ENCODE results near the gene CLK2. TPM values are rescaled to one million over a fixed set of nuclear protein-coding genes. Genes with fewer than 3 reads are reported as not detected.

The CLK2 gene
- total RNA-seq, 2 experiments from 2014 or later: 110 to 112 TPM

DNA sequence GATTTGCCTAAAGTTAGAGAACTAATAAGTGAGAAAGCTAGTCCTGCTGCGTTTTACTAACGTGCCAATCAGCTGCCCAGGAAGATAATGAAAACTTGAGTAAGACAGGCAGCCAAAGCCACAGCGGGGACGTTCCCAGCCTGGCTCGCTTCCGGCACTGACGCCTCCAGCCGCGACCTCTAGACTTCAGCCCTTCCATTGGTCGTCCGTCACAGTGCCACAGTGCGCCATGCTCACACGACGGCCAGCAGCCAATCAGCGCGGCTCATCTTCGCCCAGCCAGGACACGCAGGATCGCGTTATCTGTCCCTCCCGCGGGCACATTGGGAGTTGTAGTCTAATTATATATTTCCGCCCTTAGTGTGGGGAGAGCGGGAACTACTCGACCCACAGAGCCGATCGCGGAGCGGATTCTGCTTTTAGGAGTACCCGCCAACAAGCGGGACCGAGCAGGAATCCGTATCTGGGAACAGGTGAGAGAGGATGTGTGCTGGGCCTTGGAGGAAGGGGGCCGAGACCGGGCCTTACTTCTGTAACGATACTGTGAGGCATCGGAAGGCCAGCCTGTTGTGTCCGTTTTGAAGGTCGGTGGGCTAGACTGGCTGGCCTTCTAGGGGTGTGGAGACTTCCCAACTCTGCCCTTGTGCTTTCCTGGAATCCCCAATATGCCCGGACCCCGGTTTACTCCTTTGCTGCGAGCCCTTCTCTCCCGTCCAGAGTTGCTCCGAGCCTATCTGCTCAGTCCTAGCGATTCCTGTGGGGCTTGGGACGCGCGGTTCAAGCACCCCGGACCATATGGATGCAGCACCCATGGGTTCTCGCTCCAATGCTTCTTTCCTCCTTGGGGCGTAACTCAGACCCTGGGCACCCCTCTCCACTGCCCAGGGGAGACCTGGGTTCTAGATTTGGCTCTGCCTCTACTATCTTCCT is 35.5 kb upstream of the CLK2 start, which contains the start of gene FDPS:
TSS of gene FDPS (plus strand) at position 374 of the 930 bp plus-strand sequence. CDS start 924 bp downstream, outside the sequence.
- Mint-ChIP-seq H3K27me3 (peaks cover 2% of the 10 kb centered on the region), H3K4me1 (peaks cover 26% of the 10 kb centered on the region), H3K27ac (peak within 1 kb of the TSS; percentile 99), H3K4me3 (peak within 1 kb of the TSS; percentile 98), H3K9me3 (no peaks in the 10 kb centered on the region), H3K36me3 (peaks cover 28% of the 10 kb centered on the region)
- peak; percentile 100 for ATAC-seq (ENCODE audit: low read depth)
- POLR2A ChIA-PET: interaction anchor here (0.6 to 2.1 kb wide), 9 partner anchors 14 to 136 kb away, joined by 3 to 22 read pairs (median 6); partner anchors contain the start of genes CLK2, KRTCAP2, RUSC1 and SCAMP3
- peak; percentile 91 for DNase-seq

DNA sequence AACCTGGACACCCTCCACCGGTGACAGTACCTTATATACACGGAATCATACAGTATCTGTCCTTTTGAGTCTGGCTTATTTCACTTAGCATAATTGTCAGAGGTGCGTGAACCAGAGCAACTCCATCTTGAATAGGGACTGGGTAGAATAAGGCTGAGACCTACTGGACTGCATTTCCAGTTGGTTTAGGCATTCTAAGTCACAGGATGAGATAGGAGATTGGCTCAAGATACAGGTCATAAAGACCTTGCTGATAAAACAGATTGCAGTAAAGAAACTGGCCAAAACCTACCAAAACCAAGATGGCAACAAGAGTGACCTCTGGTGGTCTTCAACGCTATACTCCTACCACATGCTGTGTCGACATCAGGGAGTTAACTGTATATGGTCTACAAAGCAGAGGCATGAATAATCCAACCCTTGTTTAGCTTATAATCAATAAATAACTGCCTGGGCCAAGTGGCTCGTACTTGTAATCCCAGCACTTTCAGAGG is 34.0 kb upstream of the CLK2 start:
- ATAC-seq (ENCODE audit: low read depth) (no peak), DNase-seq (no peak)
- peaks cover 20% of the 10 kb centered on the region for H3K4me1 Mint-ChIP-seq
- no peaks in the 10 kb centered on the region for H3K9me3 Mint-ChIP-seq
- peak overlapping the region; percentile 99 for H3K27ac Mint-ChIP-seq
- peak overlapping the region; percentile 33 for H3K4me3 Mint-ChIP-seq
- POLR2A ChIA-PET: interaction anchor here (0.6 to 1.5 kb wide), 4 partner anchors 15 to 80 kb away, joined by 3 to 22 read pairs (median 3); partner anchors contain the start of gene RUSC1
- H3K27me3 Mint-ChIP-seq: peaks cover 2% of the 10 kb centered on the region
- H3K36me3 Mint-ChIP-seq: peaks cover 15% of the 10 kb centered on the region

DNA sequence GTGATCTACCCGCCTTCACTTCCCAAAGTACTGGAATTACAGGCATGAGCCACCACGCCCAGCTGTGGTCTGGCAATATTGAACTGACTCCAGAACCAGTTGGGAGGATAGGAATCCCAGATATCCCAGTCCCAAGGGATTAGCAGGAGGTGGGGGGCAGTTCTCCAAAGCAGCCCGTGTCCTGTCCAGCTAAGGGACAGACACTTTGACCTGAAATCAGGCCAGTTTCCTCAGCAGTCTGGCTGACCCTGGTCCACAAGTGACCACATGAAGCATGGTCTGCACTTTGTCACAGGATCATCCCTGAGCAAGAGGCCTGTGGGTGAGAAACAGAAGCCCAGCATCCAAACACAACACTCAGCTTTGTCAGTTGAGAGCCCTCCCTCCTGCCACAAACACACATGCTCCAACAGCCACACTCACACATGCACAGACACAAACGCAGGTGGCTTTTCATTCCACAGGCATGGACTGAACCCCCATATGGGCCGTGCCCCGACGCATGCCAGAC is 32.6 kb upstream of the CLK2 start:
- H3K27ac Mint-ChIP-seq: peak overlapping the region; percentile 48
- no peak overlapping the region for H3K4me3 Mint-ChIP-seq
- ATAC-seq (ENCODE audit: low read depth) (no peak), DNase-seq (no peak)
- peaks cover 9% of the 10 kb centered on the region for H3K4me1 Mint-ChIP-seq
- POLR2A ChIA-PET: interaction anchor here (1.1 kb wide), 1 partner anchor 33 kb away, joined by 3 read pairs; the partner anchor contains the start of gene CLK2
- no peaks in the 10 kb centered on the region for H3K9me3 Mint-ChIP-seq
- H3K36me3 Mint-ChIP-seq: peaks cover 4% of the 10 kb centered on the region
- H3K27me3 Mint-ChIP-seq: peaks cover 2% of the 10 kb centered on the region

DNA sequence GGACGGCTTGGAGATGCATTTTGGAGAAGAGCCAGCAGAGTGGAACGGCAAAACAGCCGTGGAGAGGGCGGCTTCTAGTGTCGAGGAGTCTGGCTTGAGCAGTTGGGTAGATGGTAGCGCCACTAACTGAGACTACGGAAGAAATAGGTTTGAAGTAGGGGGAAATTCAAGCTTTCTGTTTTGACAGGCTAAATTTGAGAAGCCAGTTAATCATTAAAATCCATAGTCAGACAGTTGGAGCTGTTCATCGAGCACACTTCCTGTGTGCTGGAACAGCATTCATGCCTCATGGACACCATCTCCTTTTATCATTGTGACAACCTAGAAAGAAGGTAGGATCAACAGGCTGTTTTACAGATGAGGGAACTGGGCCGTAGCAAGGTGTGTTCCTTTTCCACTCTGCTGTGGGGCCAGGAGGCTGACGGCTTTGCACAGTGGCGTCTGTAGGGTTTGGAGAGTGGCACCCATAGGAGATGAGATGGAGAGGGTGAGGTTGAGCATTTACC is 31.3 kb upstream of the CLK2 start:
- Mint-ChIP-seq H3K9me3 (no peaks in the 10 kb centered on the region), H3K4me3 (no peak overlapping the region), H3K4me1 (peaks cover 1% of the 10 kb centered on the region), H3K36me3 (no peaks in the 10 kb centered on the region), H3K27ac (no peak overlapping the region), H3K27me3 (peaks cover 2% of the 10 kb centered on the region)
- POLR2A ChIA-PET: no interaction called here
- ATAC-seq (ENCODE audit: low read depth): no peak
- DNase-seq: no peak

DNA sequence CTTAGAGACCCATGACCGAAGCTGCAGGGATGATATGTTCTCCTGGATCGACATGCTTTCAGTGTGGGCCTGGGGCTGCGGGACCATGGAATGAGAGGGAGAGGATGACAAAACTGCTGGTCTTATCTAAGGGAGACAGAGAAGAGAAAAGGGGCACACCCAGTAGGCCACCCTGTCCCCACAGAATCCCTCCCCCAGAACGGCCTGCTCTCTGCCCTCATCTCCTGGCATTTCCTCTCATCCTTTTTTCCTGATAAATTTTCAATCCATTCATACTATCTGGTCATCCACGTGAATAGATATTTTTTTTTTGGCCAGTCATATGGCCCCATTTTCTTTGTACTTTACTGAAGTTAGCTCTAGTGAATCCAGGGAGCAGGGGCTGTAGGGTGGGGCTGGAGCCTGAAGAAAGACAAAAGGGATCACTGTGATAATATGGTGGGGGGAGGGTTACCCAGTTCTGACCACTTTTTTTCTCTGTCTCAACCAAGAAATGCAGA is 28.1 kb upstream of the CLK2 start, which contains the start of gene PKLR:
TSS of gene PKLR (minus strand) at position 97 of the 500 bp plus-strand sequence. CDS start at position 54, 43 bp downstream.
- no peak for DNase-seq
- H3K36me3 Mint-ChIP-seq: no peaks in the 10 kb centered on the region
- no peak within 1 kb of the TSS for H3K4me3 Mint-ChIP-seq
- H3K27ac Mint-ChIP-seq: no peak within 1 kb of the TSS
- POLR2A ChIA-PET: no interaction called here
- peaks cover 4% of the 10 kb centered on the region for H3K4me1 Mint-ChIP-seq
- H3K27me3 Mint-ChIP-seq: peaks cover 12% of the 10 kb centered on the region
- ATAC-seq (ENCODE audit: low read depth): no peak
- H3K9me3 Mint-ChIP-seq: no peaks in the 10 kb centered on the region

DNA sequence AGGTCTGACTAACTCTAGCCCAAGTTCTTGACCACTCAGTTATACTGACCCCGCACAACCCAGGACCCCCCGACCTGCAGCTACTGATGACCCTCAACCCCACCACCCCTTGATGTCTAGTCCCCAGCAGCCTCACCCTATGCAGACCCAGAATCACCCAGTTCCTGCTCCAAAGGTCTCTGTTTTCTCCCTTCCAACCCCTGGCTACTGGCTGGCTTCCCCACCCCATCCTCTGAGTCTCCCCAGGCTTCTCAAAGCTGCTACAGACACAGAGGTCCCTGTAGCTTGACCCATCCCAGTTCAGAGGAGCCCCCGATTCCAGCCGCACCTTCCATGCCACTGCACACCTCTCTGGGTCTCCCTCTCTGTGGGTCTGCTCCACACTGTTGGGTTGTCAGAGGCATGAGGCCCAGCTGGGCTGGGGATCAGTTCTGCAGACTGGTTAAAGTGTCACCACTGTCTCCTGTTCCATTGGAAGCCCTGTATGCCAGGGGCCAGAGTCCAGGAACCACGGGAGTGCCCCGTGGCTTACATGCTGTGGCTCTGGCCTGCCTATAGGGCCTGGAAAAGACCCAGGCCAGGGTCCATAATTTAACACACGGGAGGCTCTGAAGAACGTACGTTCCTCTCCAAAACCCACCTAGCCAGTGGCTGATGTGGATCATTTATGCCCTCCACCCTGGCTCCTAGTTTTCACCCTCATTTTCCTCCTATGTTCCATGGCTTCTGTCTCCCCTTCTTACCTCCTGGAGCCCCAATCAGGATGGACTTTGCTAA is 27.4 kb upstream of the CLK2 start:
- DNase-seq (no peak), ATAC-seq (ENCODE audit: low read depth) (no peak)
- Mint-ChIP-seq H3K36me3 (no peaks in the 10 kb centered on the region), H3K4me1 (peaks cover 3% of the 10 kb centered on the region), H3K9me3 (no peaks in the 10 kb centered on the region), H3K27me3 (peaks cover 19% of the 10 kb centered on the region), H3K4me3 (no peak overlapping the region), H3K27ac (no peak overlapping the region)
- POLR2A ChIA-PET: no interaction called here

GRCh38 chr1:155300024-155300423 is 26.7 kb upstream of the CLK2 start:
- Mint-ChIP-seq H3K27me3 (peaks cover 22% of the 10 kb centered on the region), H3K27ac (no peak overlapping the region), H3K4me3 (no peak overlapping the region)

GRCh38 chr1:155297384-155297783 is 24.1 kb upstream of the CLK2 start:
- no peak overlapping the region for H3K4me3 Mint-ChIP-seq
- peaks cover 46% of the 10 kb centered on the region for H3K27me3 Mint-ChIP-seq
- no peak overlapping the region for H3K27ac Mint-ChIP-seq
- H3K36me3 Mint-ChIP-seq: peaks cover 2% of the 10 kb centered on the region
- ATAC-seq (ENCODE audit: low read depth) (no peak), DNase-seq (no peak)
- peaks cover 12% of the 10 kb centered on the region for H3K4me1 Mint-ChIP-seq
- H3K9me3 Mint-ChIP-seq: no peaks in the 10 kb centered on the region
- POLR2A ChIA-PET: interaction anchor here (0.5 kb wide), 1 partner anchor 429 kb away, joined by 4 read pairs; no protein-coding TSS in a partner anchor

More at GRCh38 chr1:155300024-155300423, 26.7 kb upstream of the CLK2 start:
- Mint-ChIP-seq H3K4me1 (peaks cover 5% of the 10 kb centered on the region), H3K36me3 (no peaks in the 10 kb centered on the region), H3K9me3 (no peaks in the 10 kb centered on the region)
- ATAC-seq (ENCODE audit: low read depth) (no peak), DNase-seq (no peak)
- POLR2A ChIA-PET: no interaction called here

DNA sequence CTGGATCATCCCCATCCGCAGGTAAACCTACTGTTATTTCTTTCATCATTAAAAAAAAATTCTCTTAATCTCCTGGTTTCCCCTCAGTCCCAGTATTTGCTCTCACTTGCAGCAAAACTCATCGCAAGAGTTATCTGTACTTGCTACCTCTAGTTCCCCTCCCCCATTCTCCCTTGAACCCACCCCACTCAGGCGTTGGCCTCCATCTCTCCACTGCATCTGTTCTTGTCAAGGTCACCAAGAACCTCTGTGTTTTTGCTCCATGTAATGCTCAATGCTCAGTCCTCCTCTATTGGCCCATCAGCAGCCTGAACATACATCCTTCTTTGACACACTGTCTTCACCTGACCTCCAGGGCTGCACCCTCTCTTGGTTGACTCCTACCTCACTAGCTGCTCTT is 23.4 kb upstream of the CLK2 start:
- H3K36me3 Mint-ChIP-seq: peaks cover 2% of the 10 kb centered on the region

DNA sequence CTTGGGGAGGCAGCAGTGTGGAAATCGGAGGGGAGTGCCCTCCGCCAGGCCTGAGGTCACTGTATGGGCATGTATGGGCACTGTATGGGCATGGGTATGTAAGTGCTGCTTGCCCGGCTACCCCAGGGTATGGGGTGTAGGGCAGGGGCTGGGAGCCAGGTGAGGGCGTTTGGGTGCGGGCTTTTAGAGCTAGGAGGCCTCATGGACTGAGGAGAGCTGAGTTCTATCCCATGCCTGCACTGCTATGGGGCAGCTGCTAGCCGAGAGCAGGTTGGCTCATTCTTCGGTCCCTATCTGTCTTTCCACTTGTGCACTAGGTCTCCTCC is 22.6 kb upstream of the CLK2 start:
- Mint-ChIP-seq H3K27ac (peak overlapping the region; percentile 46), H3K9me3 (no peaks in the 10 kb centered on the region), H3K4me3 (no peak overlapping the region), H3K4me1 (peaks cover 12% of the 10 kb centered on the region), H3K36me3 (peaks cover 2% of the 10 kb centered on the region), H3K27me3 (peaks cover 51% of the 10 kb centered on the region)
- ATAC-seq (ENCODE audit: low read depth): no peak
- POLR2A ChIA-PET: no interaction called here
- no peak for DNase-seq

More for the DNA sequence above, 23.4 kb upstream of the CLK2 start:
- Mint-ChIP-seq H3K4me3 (no peak overlapping the region), H3K4me1 (peaks cover 12% of the 10 kb centered on the region), H3K27me3 (peaks cover 51% of the 10 kb centered on the region), H3K9me3 (no peaks in the 10 kb centered on the region), H3K27ac (no peak overlapping the region)
- no peak for DNase-seq
- no peak for ATAC-seq (ENCODE audit: low read depth)
- POLR2A ChIA-PET: no interaction called here

GRCh38 chr1:155295183-155295941 is 22.1 kb upstream of the CLK2 start:
- Mint-ChIP-seq H3K27me3 (peaks cover 51% of the 10 kb centered on the region), H3K36me3 (peaks cover 2% of the 10 kb centered on the region), H3K9me3 (no peaks in the 10 kb centered on the region), H3K4me3 (no peak overlapping the region), H3K27ac (peak overlapping the region; percentile 46), H3K4me1 (peaks cover 12% of the 10 kb centered on the region)
- ATAC-seq (ENCODE audit: low read depth) (peak; percentile 48), DNase-seq (no peak)
- POLR2A ChIA-PET: no interaction called here

DNA sequence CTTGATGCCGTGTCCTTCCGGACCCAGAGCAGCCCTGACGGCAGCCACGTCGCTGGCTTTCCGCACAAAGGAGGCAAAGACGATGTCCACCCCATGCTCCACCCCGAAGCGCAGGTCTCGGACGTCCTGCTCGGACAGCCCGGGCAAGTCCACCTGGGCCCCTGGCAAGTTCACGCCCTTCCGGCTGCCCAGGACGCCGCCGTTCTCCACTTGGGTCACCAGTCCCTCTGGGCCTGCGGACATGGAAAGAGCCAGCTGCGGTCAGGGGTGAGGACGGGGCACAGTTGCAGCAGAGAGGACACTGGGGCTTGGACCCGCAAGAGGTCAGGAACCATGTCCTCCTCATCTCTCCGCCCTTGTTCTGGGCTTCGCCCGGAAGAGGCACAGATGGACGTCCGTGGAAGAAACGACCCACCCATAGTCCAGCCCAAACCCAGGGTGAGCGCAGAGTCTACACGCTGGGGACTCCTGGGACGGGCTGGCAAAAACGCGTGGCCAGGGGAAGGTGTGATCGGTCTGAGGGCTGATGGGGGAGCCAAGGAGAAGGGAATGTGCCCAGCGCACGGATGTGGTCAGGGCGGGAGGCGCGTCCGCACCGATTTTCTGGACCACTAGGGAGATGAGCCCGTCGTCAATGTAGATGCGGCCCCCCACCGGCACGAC is 21.3 kb upstream of the CLK2 start:
- no peak overlapping the region for H3K27ac Mint-ChIP-seq
- POLR2A ChIA-PET: no interaction called here
- peaks cover 54% of the 10 kb centered on the region for H3K27me3 Mint-ChIP-seq
- peak overlapping the region; percentile 58 for H3K4me3 Mint-ChIP-seq
- H3K4me1 Mint-ChIP-seq: peaks cover 12% of the 10 kb centered on the region
- no peak for DNase-seq
- no peak for ATAC-seq (ENCODE audit: low read depth)
- no peaks in the 10 kb centered on the region for H3K9me3 Mint-ChIP-seq
- peaks cover 2% of the 10 kb centered on the region for H3K36me3 Mint-ChIP-seq

All from activated naive CD8-positive, alpha-beta T cell treated with anti-CD3 and anti-CD28 coated beads, Interleukin-2, amount 10 ng/mL, durations not matched to agents 7 days and 5 days (primary cell).